Trophoblast cell (in vitro differentiated cells and primary cell): ENCODE data around the gene RASSF10.

Experiments used
- DNase-seq, 2 donors: peaks; one replicate each; pipeline ENCODE4 v3.0.0-alpha.2; 2016
- H2AFZ ChIP-seq: 2 replicates; pipeline ENCODE4 v1.6.1; 2013; ENCODE audit warnings: low read length, moderate library complexity, mild to moderate bottlenecking; ENCODE audit not compliant: insufficient read depth, poor library complexity
- H2AK5ac ChIP-seq: 2 replicates; pipeline ENCODE4 v1.6.1; 2013; ENCODE audit warnings: mild to moderate bottlenecking, low read length
- H2BK120ac ChIP-seq: 2 replicates; pipeline ENCODE4 v1.6.1; 2013; ENCODE audit warnings: low read length, mild to moderate bottlenecking, moderate library complexity; ENCODE audit not compliant: insufficient read depth, poor library complexity
- H2BK12ac ChIP-seq: 2 replicates; pipeline ENCODE4 v1.6.1; 2013; ENCODE audit warnings: mild to moderate bottlenecking, low read length, moderate library complexity
- H2BK5ac ChIP-seq: 2 replicates; pipeline ENCODE4 v1.6.1; 2013; ENCODE audit warnings: low read length, low read depth, moderate library complexity, mild to moderate bottlenecking; ENCODE audit not compliant: poor library complexity
- H3K14ac ChIP-seq: 2 replicates; pipeline ENCODE4 v1.6.1; 2013; ENCODE audit warnings: mild to moderate bottlenecking, low read length
- H3K18ac ChIP-seq: 2 replicates; pipeline ENCODE4 v1.6.1; 2013; ENCODE audit warnings: mild to moderate bottlenecking, low read length
- H3K23ac ChIP-seq: 2 replicates; pipeline ENCODE4 v1.6.1; 2013; ENCODE audit warnings: low read length
- H3K27ac ChIP-seq: 2 replicates; pipeline ENCODE4 v1.5.1; 2013; ENCODE audit warnings: low read depth, mild to moderate bottlenecking, inconsistent platforms, low read length, moderate library complexity
- H3K27me3 ChIP-seq: 2 replicates; pipeline ENCODE4 v1.6.1; 2013; ENCODE audit warnings: inconsistent platforms, mild to moderate bottlenecking, low read length, moderate library complexity; ENCODE audit not compliant: insufficient read depth
- H3K36me3 ChIP-seq, 2 experiments: 1 replicate in 1 of 2; 2 replicates in 1 of 2; pipeline ENCODE4 v1.6.1; 2013; ENCODE audit warnings: low read length in 2 of 2, mild to moderate bottlenecking in 2 of 2, moderate library complexity in 1 of 2; ENCODE audit not compliant: insufficient read depth in 2 of 2, control insufficient read depth in 1 of 2
- H3K4ac ChIP-seq: 2 replicates; pipeline ENCODE4 v1.6.1; 2013; ENCODE audit warnings: low read depth, mild to moderate bottlenecking, low read length, moderate library complexity
- H3K4me1 ChIP-seq, 2 experiments: 1 replicate in 1 of 2; 2 replicates in 1 of 2; pipeline ENCODE4 v1.6.1; 2013; ENCODE audit warnings: low read length in 2 of 2, mild to moderate bottlenecking in 2 of 2, moderate library complexity in 1 of 2; ENCODE audit not compliant: insufficient read depth in 2 of 2, control insufficient read depth in 1 of 2
- H3K4me2 ChIP-seq: 2 replicates; pipeline ENCODE4 v1.6.1; 2013; ENCODE audit warnings: inconsistent platforms, mild to moderate bottlenecking, low read length, moderate library complexity
- H3K4me3 ChIP-seq: 2 replicates; pipeline ENCODE4 v1.5.1; 2013; ENCODE audit warnings: mild to moderate bottlenecking, low read depth, low read length, inconsistent platforms
- H3K79me1 ChIP-seq: one replicate; pipeline ENCODE4 v1.6.1; 2013; ENCODE audit warnings: low read length
- H3K79me2 ChIP-seq: 2 replicates; pipeline ENCODE4 v1.6.1; 2013; ENCODE audit warnings: low read length, mild to moderate bottlenecking; ENCODE audit not compliant: control insufficient read depth, insufficient read depth, poor library complexity
- H3K9ac ChIP-seq: 2 replicates; pipeline ENCODE4 v1.6.1; 2013; ENCODE audit warnings: mild to moderate bottlenecking, low read length
- H3K9me3 ChIP-seq: 2 replicates; pipeline ENCODE4 v1.6.1; 2013; ENCODE audit warnings: low read depth, mild to moderate bottlenecking, control low read depth, inconsistent platforms, low read length; ENCODE audit not compliant: insufficient read depth
- H4K12ac ChIP-seq: 2 replicates; pipeline ENCODE4 v1.6.1; 2013; ENCODE audit warnings: low read depth, mild to moderate bottlenecking, low read length, moderate library complexity
- H4K8ac ChIP-seq: 2 replicates; pipeline ENCODE4 v1.6.1; 2013; ENCODE audit warnings: low read depth, mild to moderate bottlenecking, low read length, moderate library complexity
- H4K91ac ChIP-seq: one replicate; pipeline ENCODE4 v1.6.1; 2013; ENCODE audit warnings: low read depth, mild to moderate bottlenecking, low read length, moderate library complexity
- WGBS: extraction: QIAGEN DNeasy Blood & Tissue Kit; methylation state at CpG from one replicate; pipeline ENCODE4 v1.1.7; 2013; ENCODE audit warnings: missing lambda C conversion rate; ENCODE audit not compliant: insufficient read length, insufficient coverage; ENCODE audit errors: extremely low coverage; 5-methylcytosine and 5-hydroxymethylcytosine counted together

The RASSF10 gene

GRCh38 chr11:12979928-12980689 lies 29.0 kb upstream of the RASSF10 start:
- no peak overlapping the region for H3K23ac ChIP-seq
- H3K9ac ChIP-seq: no peak overlapping the region
- no peak overlapping the region for H3K4me3 ChIP-seq
- no peak overlapping the region for H3K14ac ChIP-seq
- H3K4me1 ChIP-seq: peaks cover 0 to 5% of the 10 kb centered on the region in 2 experiments
- H2BK5ac ChIP-seq: no peak overlapping the region
- no peak overlapping the region for H3K4me2 ChIP-seq
- H3K4ac ChIP-seq: no peak overlapping the region
- H3K18ac ChIP-seq: no peak overlapping the region
- WGBS: no CpG with 5 or more reads among the region's 8 CpGs
- H2AFZ ChIP-seq: no peak overlapping the region
- H4K91ac ChIP-seq: no peak overlapping the region
- H4K8ac ChIP-seq: no peak overlapping the region
- H3K9me3 ChIP-seq: no peaks in the 10 kb centered on the region
- no peak overlapping the region for H2BK120ac ChIP-seq
- no peaks in the 10 kb centered on the region for H3K27me3 ChIP-seq
- no peaks in the 10 kb centered on the region for H3K79me2 ChIP-seq
- H4K12ac ChIP-seq: no peak overlapping the region
- H2BK12ac ChIP-seq: no peak overlapping the region
- H2AK5ac ChIP-seq: no peak overlapping the region
- no peaks in the 10 kb centered on the region for H3K79me1 ChIP-seq
- H3K36me3 ChIP-seq: no peaks in the 10 kb centered on the region
- DNase-seq: no peak
- no peak overlapping the region for H3K27ac ChIP-seq

GRCh38 chr11:12981676-12982522 lies 27.2 kb upstream of the RASSF10 start:
- Histone ChIP-seq H2BK120ac (no peak overlapping the region), H4K8ac (no peak overlapping the region), H3K23ac (no peak overlapping the region), H2BK12ac (no peak overlapping the region), H4K91ac (no peak overlapping the region), H2AFZ (no peak overlapping the region), H3K27me3 (no peaks in the 10 kb centered on the region), H2AK5ac (no peak overlapping the region), H3K4me1 (peaks cover 0 to 5% of the 10 kb centered on the region in 2 experiments), H3K9ac (no peak overlapping the region), H2BK5ac (no peak overlapping the region), H3K79me2 (no peaks in the 10 kb centered on the region), H3K27ac (no peak overlapping the region), H3K4me3 (no peak overlapping the region), H4K12ac (no peak overlapping the region), H3K79me1 (no peaks in the 10 kb centered on the region), H3K9me3 (no peaks in the 10 kb centered on the region), H3K18ac (no peak overlapping the region), H3K36me3 (no peaks in the 10 kb centered on the region), H3K4me2 (no peak overlapping the region), H3K14ac (no peak overlapping the region), H3K4ac (no peak overlapping the region)
- DNase-seq: no peak
- WGBS: no CpG with 5 or more reads among the region's 3 CpGs

DNA sequence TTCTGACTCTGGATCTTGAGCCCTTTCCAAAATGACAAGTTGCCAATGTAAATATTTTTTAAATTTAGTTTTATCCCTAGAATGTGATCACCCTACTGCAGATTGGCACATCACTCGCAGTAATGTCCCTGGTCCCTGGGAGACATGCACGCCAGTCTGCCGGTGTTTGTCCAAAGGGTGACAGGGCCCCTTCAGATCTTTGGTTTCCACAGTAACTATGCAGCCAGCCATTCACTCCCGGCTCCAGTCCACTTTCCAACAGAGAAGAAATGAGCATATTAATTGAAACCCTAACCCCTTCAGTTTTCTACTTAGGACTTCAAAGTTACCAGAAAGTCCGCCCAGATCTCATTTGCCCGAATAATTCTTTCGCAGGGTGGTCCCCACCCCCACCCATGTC lies 25.8 kb upstream of the RASSF10 start:
- DNase-seq: no peak
- Histone ChIP-seq H3K18ac (no peak overlapping the region), H3K36me3 (no peaks in the 10 kb centered on the region), H3K14ac (no peak overlapping the region), H4K8ac (no peak overlapping the region), H3K4ac (no peak overlapping the region), H2BK5ac (no peak overlapping the region), H2BK12ac (no peak overlapping the region), H3K9ac (no peak overlapping the region), H3K4me3 (no peak overlapping the region), H3K27me3 (no peaks in the 10 kb centered on the region), H3K4me2 (no peak overlapping the region), H2BK120ac (no peak overlapping the region), H2AFZ (no peak overlapping the region), H3K27ac (no peak overlapping the region), H3K4me1 (peaks cover 0 to 5% of the 10 kb centered on the region in 2 experiments), H3K23ac (no peak overlapping the region), H2AK5ac (no peak overlapping the region), H3K9me3 (no peaks in the 10 kb centered on the region), H4K12ac (no peak overlapping the region), H3K79me2 (no peaks in the 10 kb centered on the region), H3K79me1 (no peaks in the 10 kb centered on the region), H4K91ac (no peak overlapping the region)
- WGBS: no CpG with 5 or more reads among the region's 7 CpGs

DNA sequence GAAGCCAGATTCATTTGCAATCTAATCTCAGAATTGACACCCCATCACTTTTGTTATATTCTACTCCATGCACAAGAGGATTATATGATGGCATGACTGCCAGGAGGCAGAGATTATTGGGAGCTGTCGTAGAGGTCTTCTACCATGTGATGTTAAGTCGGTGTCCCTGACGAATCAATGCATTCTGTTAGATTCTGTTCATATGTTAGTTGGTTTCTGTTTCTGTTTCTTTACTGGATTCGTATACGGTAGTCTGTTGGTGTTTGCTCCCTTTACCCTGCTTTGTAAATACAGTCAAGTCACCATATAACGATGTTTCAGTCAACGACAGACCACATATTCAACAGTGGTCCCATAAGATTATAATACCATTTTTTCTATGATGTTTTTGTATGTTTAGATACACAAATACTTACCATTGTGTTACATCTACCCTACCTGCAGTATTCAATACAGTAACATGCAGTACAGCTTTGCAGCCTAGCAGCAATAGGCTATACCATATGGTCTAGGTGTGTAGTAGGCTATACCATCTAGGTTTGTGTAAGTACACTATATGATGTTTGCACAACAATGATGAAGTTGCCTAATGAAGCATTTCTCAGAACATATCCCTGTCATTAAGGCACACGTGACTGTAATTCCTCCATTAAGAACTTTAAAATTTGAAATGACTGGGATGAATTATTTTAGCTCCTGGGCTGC lies 22.8 kb upstream of the RASSF10 start:
- H3K4ac ChIP-seq: no peak overlapping the region
- H3K36me3 ChIP-seq: no peaks in the 10 kb centered on the region
- no peak overlapping the region for H2AK5ac ChIP-seq
- no peak overlapping the region for H3K4me3 ChIP-seq
- no peak for DNase-seq
- no CpG with 5 or more reads among the region's 8 CpGs for WGBS
- no peaks in the 10 kb centered on the region for H3K4me1 ChIP-seq
- no peak overlapping the region for H2BK12ac ChIP-seq
- no peak overlapping the region for H2BK120ac ChIP-seq
- no peaks in the 10 kb centered on the region for H3K79me2 ChIP-seq
- no peak overlapping the region for H3K23ac ChIP-seq
- H4K91ac ChIP-seq: no peak overlapping the region
- no peak overlapping the region for H3K27ac ChIP-seq
- H3K79me1 ChIP-seq: no peaks in the 10 kb centered on the region
- no peak overlapping the region for H3K14ac ChIP-seq
- no peak overlapping the region for H3K9ac ChIP-seq
- no peaks in the 10 kb centered on the region for H3K27me3 ChIP-seq
- H3K4me2 ChIP-seq: no peak overlapping the region
- no peak overlapping the region for H2BK5ac ChIP-seq
- H3K9me3 ChIP-seq: no peaks in the 10 kb centered on the region
- no peak overlapping the region for H4K12ac ChIP-seq
- no peak overlapping the region for H4K8ac ChIP-seq
- H3K18ac ChIP-seq: no peak overlapping the region
- no peak overlapping the region for H2AFZ ChIP-seq
